NK-92 (cell line): ENCODE results near the gene DOK6.

Source experiments
- DNase-seq: peaks from one replicate; lab custom pipeline; 2025; ENCODE audit not compliant: unreplicated experiment; lab: John Stamatoyannopoulos, UW

Gene DOK6

GRCh38 chr18:69537183-69537582 lies 136.5 kb downstream of the DOK6 start:
- no peak for DNase-seq

- DNase-seq: no peak
These were observed 138.2 kb downstream of the DOK6 start for GRCh38 chr18:69538849-69539248.

GRCh38 chr18:69539404-69539803 lies 138.7 kb downstream of the DOK6 start:
- no peak for DNase-seq

GRCh38 chr18:69556228-69556627 lies 155.5 kb downstream of the DOK6 start:
- DNase-seq: no peak

- DNase-seq: no peak
These were observed 156.6 kb downstream of the DOK6 start for GRCh38 chr18:69557282-69557681.

- DNase-seq: no peak
These were observed 157.4 kb downstream of the DOK6 start for GRCh38 chr18:69558052-69558451.

- no peak for DNase-seq
These were observed 158.9 kb downstream of the DOK6 start for GRCh38 chr18:69559604-69560003.

- DNase-seq: no peak
These were observed 163.9 kb downstream of the DOK6 start for GRCh38 chr18:69564602-69565001.

GRCh38 chr18:69567813-69568488 lies 167.3 kb downstream of the DOK6 start:
- no peak for DNase-seq

GRCh38 chr18:69569133-69569532 lies 168.4 kb downstream of the DOK6 start:
- DNase-seq: no peak

- DNase-seq: no peak
These were observed 173.7 kb downstream of the DOK6 start for GRCh38 chr18:69574401-69574800.

- no peak for DNase-seq
These were observed 179.4 kb downstream of the DOK6 start for GRCh38 chr18:69580107-69580506.

- DNase-seq: no peak
These were observed 183.7 kb downstream of the DOK6 start for GRCh38 chr18:69584429-69584828.

GRCh38 chr18:69585696-69586095 lies 185.0 kb downstream of the DOK6 start:
- DNase-seq: no peak

GRCh38 chr18:69586537-69586936 lies 185.8 kb downstream of the DOK6 start:
- DNase-seq: no peak

- DNase-seq: no peak
These were observed 187.6 kb downstream of the DOK6 start for GRCh38 chr18:69588301-69588700.

GRCh38 chr18:69590150-69590549 lies 189.5 kb downstream of the DOK6 start:
- no peak for DNase-seq

GRCh38 chr18:69596345-69596744 lies 195.7 kb downstream of the DOK6 start:
- DNase-seq: no peak

- no peak for DNase-seq
These were observed 196.9 kb downstream of the DOK6 start for GRCh38 chr18:69597561-69597960.

GRCh38 chr18:69599377-69599776 lies 198.7 kb downstream of the DOK6 start:
- no peak for DNase-seq

- DNase-seq: no peak
These were observed 211.6 kb downstream of the DOK6 start for GRCh38 chr18:69612242-69612641.

GRCh38 chr18:69616114-69616513 lies 215.4 kb downstream of the DOK6 start:
- DNase-seq: no peak

GRCh38 chr18:69617408-69617807 lies 216.7 kb downstream of the DOK6 start:
- no peak for DNase-seq
